Calu3 (cell line): ENCODE measurements around the gene CDH13. TPM values are rescaled to one million over a fixed set of nuclear protein-coding genes. Genes with fewer than 3 reads are reported as not detected.

Experiments
- BruUV-seq: library from RNA; stranded (reverse); fragments of 400-500 nt; replicated peaks from 2 replicates; lab custom pipeline; 2021; lab: Mats Ljungman, UMichigan
- CTCF ChIA-PET: fragments of 300-600 bp; sonication (Branson Sonifier 250); formaldehyde crosslinking; loops from one replicate; lab custom pipeline; 2022; ENCODE audit warnings: antibody characterized with exemption; lab: Charles Lee
- DNase-seq: peaks from one replicate; pipeline ENCODE4 v3.0.0; 2022
- H3K27ac Mint-ChIP-seq: one replicate; pipeline ENCODE4 v1.8.0; 2022; ENCODE audit warnings: mixed read lengths; ENCODE audit not compliant: unreplicated experiment
- H3K27me3 Mint-ChIP-seq: one replicate; pipeline ENCODE4 v1.8.0; 2022; ENCODE audit warnings: mixed read lengths; ENCODE audit not compliant: unreplicated experiment
- H3K36me3 Mint-ChIP-seq: one replicate; pipeline ENCODE4 v1.8.0; 2022; ENCODE audit warnings: mild to moderate bottlenecking, moderate library complexity, mixed read lengths; ENCODE audit not compliant: insufficient read depth, unreplicated experiment
- H3K4me1 Mint-ChIP-seq: one replicate; pipeline ENCODE4 v1.8.0; 2022; ENCODE audit warnings: mild to moderate bottlenecking, low read depth, mixed read lengths; ENCODE audit not compliant: unreplicated experiment
- H3K4me3 Mint-ChIP-seq: one replicate; pipeline ENCODE4 v1.8.0; 2022; ENCODE audit warnings: mild to moderate bottlenecking, low read depth, moderate library complexity, mixed read lengths; ENCODE audit not compliant: unreplicated experiment
- H3K9me3 Mint-ChIP-seq: one replicate; pipeline ENCODE4 v1.8.0; 2022; ENCODE audit warnings: low read depth, mixed read lengths; ENCODE audit not compliant: unreplicated experiment
- CTCF ChIP-seq: fragments of 200-600 bp; IDR thresholded peaks from one replicate; pipeline ENCODE4 v1.8.0; 2022; ENCODE audit warnings: antibody characterized with exemption; ENCODE audit not compliant: unreplicated experiment
- intact Hi-C: fragments of 100-400 bp; cut with micrococcal nuclease; formaldehyde crosslinking; loops from one replicate; pipeline ENCODE4 v1.10.0; 2022; ENCODE audit not compliant: unreplicated experiment
- total RNA-seq: library from RNA; stranded (reverse); gene quantifications from 2 replicates; pipeline ENCODE4 v1.2.3, GENCODE V29; 2022

The CDH13 gene
- total RNA-seq, 1 experiment from 2014 or later = not detected

GRCh38 chr16:83791916-83792315 is 1165.1 kb downstream of the CDH13 start:
- no peaks in the 10 kb centered on the region for H3K4me1 Mint-ChIP-seq
- DNase-seq = no peak
- H3K36me3 Mint-ChIP-seq = no peaks in the 10 kb centered on the region
- no TSS peak for BruUV-seq
- CTCF ChIA-PET = no interaction called here
- no peak overlapping the region for H3K4me3 Mint-ChIP-seq
- intact Hi-C loops = no loop called here
- no peak for TF ChIP-seq CTCF
- no peak overlapping the region for H3K27ac Mint-ChIP-seq
- H3K27me3 Mint-ChIP-seq = peaks cover 58% of the 10 kb centered on the region
- H3K9me3 Mint-ChIP-seq = no peaks in the 10 kb centered on the region

- intact Hi-C loops = no loop called here
- Mint-ChIP-seq H3K27me3 (peaks cover 58% of the 10 kb centered on the region), H3K27ac (no peak overlapping the region), H3K4me1 (no peaks in the 10 kb centered on the region), H3K4me3 (no peak overlapping the region), H3K36me3 (no peaks in the 10 kb centered on the region), H3K9me3 (no peaks in the 10 kb centered on the region)
- BruUV-seq = no TSS peak
- TF ChIP-seq CTCF = no peak
- CTCF ChIA-PET = no interaction called here
- DNase-seq = no peak
These were observed 1165.6 kb downstream of the CDH13 start for GRCh38 chr16:83792391-83792790.

GRCh38 chr16:83793179-83793578 is 1166.4 kb downstream of the CDH13 start:
- CTCF ChIA-PET = no interaction called here
- intact Hi-C loops = no loop called here

GRCh38 chr16:83794860-83795554 is 1168.2 kb downstream of the CDH13 start:
- no TSS peak for BruUV-seq
- H3K4me3 Mint-ChIP-seq = no peak overlapping the region
- peaks cover 67% of the 10 kb centered on the region for H3K27me3 Mint-ChIP-seq
- no peaks in the 10 kb centered on the region for H3K4me1 Mint-ChIP-seq
- no peak overlapping the region for H3K27ac Mint-ChIP-seq
- no peaks in the 10 kb centered on the region for H3K36me3 Mint-ChIP-seq
- intact Hi-C loops = no loop called here
- TF ChIP-seq CTCF = no peak
- no peak for DNase-seq
- H3K9me3 Mint-ChIP-seq = no peaks in the 10 kb centered on the region
- CTCF ChIA-PET = interaction anchor here (1.0 kb wide), 1 partner anchor 18 kb away, joined by 3 read pairs; no protein-coding TSS in a partner anchor

More at GRCh38 chr16:83793179-83793578, 1166.4 kb downstream of the CDH13 start:
- H3K9me3 Mint-ChIP-seq = no peaks in the 10 kb centered on the region
- H3K36me3 Mint-ChIP-seq = no peaks in the 10 kb centered on the region
- H3K27ac Mint-ChIP-seq = no peak overlapping the region
- no peak for DNase-seq
- peaks cover 57% of the 10 kb centered on the region for H3K27me3 Mint-ChIP-seq
- no peak for TF ChIP-seq CTCF
- no peak overlapping the region for H3K4me3 Mint-ChIP-seq
- no TSS peak for BruUV-seq
- no peaks in the 10 kb centered on the region for H3K4me1 Mint-ChIP-seq
